Keratinocyte (primary cell): ENCODE measurements around the gene ALDH3B2. TPM values are rescaled to one million over a fixed set of nuclear protein-coding genes. Genes with fewer than 3 reads are reported as not detected.

Experiments used
- DNase-seq: peaks from one replicate; pipeline ENCODE4 v3.0.0-alpha.2; 2011; ENCODE audit warnings: low read depth, missing footprints, low spot score
- FAIRE-seq: peaks from 2 replicates; lab custom pipeline; 2011; peaks lifted over from hg19 to GRCh38; lab: Jason Lieb, UNC
- H2AFZ ChIP-seq: 2 replicates; pipeline ENCODE4 v1.6.0; 2012; ENCODE audit warnings: low read length, control low read depth, inconsistent platforms; ENCODE audit not compliant: control insufficient read depth
- H3K27ac ChIP-seq: 2 replicates; pipeline ENCODE4 v1.5.1; 2011; ENCODE audit warnings: low read length; ENCODE audit not compliant: control insufficient read depth, insufficient read depth
- H3K27me3 ChIP-seq: 3 replicates; pipeline ENCODE4 v1.6.0; 2011; ENCODE audit warnings: low read length; ENCODE audit not compliant: control insufficient read depth, insufficient read depth; ENCODE audit errors: extremely low read depth
- H3K36me3 ChIP-seq, 2 experiments: 2 replicates in 1 of 2; 3 replicates in 1 of 2; pipeline ENCODE4 v1.5.1; 2011; ENCODE audit warnings: low read length in 2 of 2, mild to moderate bottlenecking in 1 of 2; ENCODE audit not compliant: control insufficient read depth in 2 of 2, insufficient read depth in 2 of 2; ENCODE audit errors: extremely low read depth in 1 of 2
- H3K4me1 ChIP-seq: 3 replicates; pipeline ENCODE4 v1.5.1; 2011; ENCODE audit warnings: low read length; ENCODE audit not compliant: control insufficient read depth, insufficient read depth; ENCODE audit errors: extremely low read depth
- H3K4me2 ChIP-seq: 3 replicates; pipeline ENCODE4 v1.6.0; 2011; ENCODE audit warnings: low read depth, low read length; ENCODE audit not compliant: control insufficient read depth, insufficient read depth; ENCODE audit errors: extremely low read depth
- H3K4me3 ChIP-seq, 3 experiments: fragments of 200-600 bp in 1 of 3; sonication (generic) in 1 of 3; 2 replicates in 2 of 3; 3 replicates in 1 of 3; pipeline ENCODE4 v1.5.1; 2011 to 2016; ENCODE audit warnings: low read length in 3 of 3, mild to moderate bottlenecking in 3 of 3, control low read depth in 2 of 3, inconsistent platforms in 1 of 3, low read depth in 1 of 3, mixed read lengths in 1 of 3, mixed run types in 1 of 3, moderate library complexity in 1 of 3; ENCODE audit not compliant: control insufficient read depth in 2 of 3, insufficient read depth in 2 of 3; ENCODE audit errors: extremely low read depth in 1 of 3
- H3K79me2 ChIP-seq: 2 replicates; pipeline ENCODE4 v1.6.0; 2012; ENCODE audit warnings: low read length; ENCODE audit not compliant: control insufficient read depth, insufficient read depth
- H3K9ac ChIP-seq: 3 replicates; pipeline ENCODE4 v1.6.0; 2011; ENCODE audit warnings: low read length; ENCODE audit not compliant: control insufficient read depth, insufficient read depth; ENCODE audit errors: extremely low read depth
- H3K9me1 ChIP-seq: 3 replicates; pipeline ENCODE4 v1.6.0; 2011; ENCODE audit warnings: low read length; ENCODE audit not compliant: control insufficient read depth, insufficient read depth; ENCODE audit errors: extremely low read depth
- H3K9me3 ChIP-seq: 2 replicates; pipeline ENCODE4 v1.5.1; 2012; ENCODE audit warnings: low read depth, low read length; ENCODE audit not compliant: control insufficient read depth
- H4K20me1 ChIP-seq: 3 replicates; pipeline ENCODE4 v1.6.0; 2011; ENCODE audit warnings: low read length; ENCODE audit not compliant: control insufficient read depth, insufficient read depth; ENCODE audit errors: extremely low read depth
- EZH2 ChIP-seq: IDR thresholded peaks from one replicate; pipeline ENCODE4 v1.6.1; 2012; ENCODE audit warnings: inconsistent platforms, mild to moderate bottlenecking, low read length, moderate library complexity
- dilution Hi-C: fragments of 300-500 bp; cut with MboI; formaldehyde crosslinking; loops from one replicate; pipeline ENCODE4 v1.7.0; 2020; ENCODE audit warnings: low sequenced_read_pairs; ENCODE audit not compliant: extremely low pct_ligation_motif_present
- polyA plus RNA-seq, 5 experiments: library from polyadenylated mRNA; depleted of rRNA in 3 of 5; stranded (reverse) in 3 of 5; stranded (forward) in 1 of 5; unstranded in 1 of 5; fragments of >200 nt; gene quantifications; 1 replicate in 1 of 5; 2 replicates in 3 of 5; 3 replicates in 1 of 5; pipeline versions ENCODE4 v1.2.1 to v1.2.3, GENCODE V29; 2011 to 2012; ENCODE audit warnings: missing spikeins in 2 of 5, low read depth in 1 of 5, low replicate concordance in 1 of 5
- TF ChIP-seq, protein P1 (sequence below), 3 experiments: IDR thresholded peaks in 1 of 3; conservative IDR thresholded peaks in 1 of 3; optimal IDR thresholded peaks in 1 of 3; 2 replicates in 2 of 3; 3 replicates in 1 of 3; pipeline versions ENCODE3 to v1.5.1; 2011; ENCODE audit warnings: low read length in 3 of 3, mild to moderate bottlenecking in 3 of 3, moderate library complexity in 2 of 3, control low read depth in 1 of 3, inconsistent platforms in 1 of 3; ENCODE audit not compliant: insufficient read depth in 2 of 3; ENCODE audit errors: extremely low read depth in 1 of 3

The ALDH3B2 gene
- polyA plus RNA-seq, 1 donor (not counting 4 experiments of a cell fraction or from before 2014, with no cell fraction given): 0.67 TPM

DNA sequence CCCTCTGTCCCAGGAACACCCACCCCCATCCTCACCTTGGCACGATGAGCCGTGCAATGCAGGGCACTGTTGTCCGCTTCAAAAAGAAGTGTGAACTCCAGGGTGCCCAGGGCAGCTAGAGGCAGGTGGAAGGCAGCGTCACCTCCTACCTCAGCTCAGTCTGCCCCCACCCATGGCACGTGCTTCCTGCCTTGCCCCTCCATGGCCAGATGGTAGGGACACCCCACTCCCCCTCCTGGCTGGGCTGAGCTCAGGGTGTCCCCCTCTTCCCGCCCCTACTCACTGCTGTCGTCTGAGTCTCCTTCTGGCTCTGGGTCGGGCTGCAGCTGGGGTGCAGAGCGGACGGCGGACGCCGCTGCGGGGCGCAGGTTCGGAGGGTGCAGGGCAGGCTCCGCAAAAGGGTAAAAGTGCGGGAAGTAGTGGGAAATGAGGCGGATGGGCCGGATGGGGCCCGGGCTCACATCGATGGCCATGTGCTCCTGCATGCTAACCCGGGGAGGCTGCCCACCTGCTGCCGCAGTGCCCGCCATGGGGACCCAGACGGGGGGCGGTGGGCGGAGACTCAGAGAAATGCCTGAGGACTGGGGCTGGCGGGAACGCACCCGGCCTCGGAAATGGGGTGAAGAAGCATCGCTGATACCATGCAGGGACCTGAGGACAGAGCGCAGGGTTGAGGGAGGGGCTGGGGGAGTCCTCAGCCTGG lies 58.5 kb downstream of the ALDH3B2 start:
- Histone ChIP-seq H3K27ac (no peak overlapping the region), H3K9me1 (no peaks in the 10 kb centered on the region), H3K9ac (no peak overlapping the region), H4K20me1 (no peaks in the 10 kb centered on the region), H2AFZ (no peak overlapping the region), H3K4me1 (peaks cover 13% of the 10 kb centered on the region), H3K79me2 (no peaks in the 10 kb centered on the region), H3K9me3 (no peaks in the 10 kb centered on the region), H3K36me3 (peaks cover 6 to 13% of the 10 kb centered on the region in 2 experiments), H3K27me3 (peaks cover 10% of the 10 kb centered on the region), H3K4me3 (no peak overlapping the region), H3K4me2 (no peak overlapping the region)
- TF ChIP-seq, protein P1, sequence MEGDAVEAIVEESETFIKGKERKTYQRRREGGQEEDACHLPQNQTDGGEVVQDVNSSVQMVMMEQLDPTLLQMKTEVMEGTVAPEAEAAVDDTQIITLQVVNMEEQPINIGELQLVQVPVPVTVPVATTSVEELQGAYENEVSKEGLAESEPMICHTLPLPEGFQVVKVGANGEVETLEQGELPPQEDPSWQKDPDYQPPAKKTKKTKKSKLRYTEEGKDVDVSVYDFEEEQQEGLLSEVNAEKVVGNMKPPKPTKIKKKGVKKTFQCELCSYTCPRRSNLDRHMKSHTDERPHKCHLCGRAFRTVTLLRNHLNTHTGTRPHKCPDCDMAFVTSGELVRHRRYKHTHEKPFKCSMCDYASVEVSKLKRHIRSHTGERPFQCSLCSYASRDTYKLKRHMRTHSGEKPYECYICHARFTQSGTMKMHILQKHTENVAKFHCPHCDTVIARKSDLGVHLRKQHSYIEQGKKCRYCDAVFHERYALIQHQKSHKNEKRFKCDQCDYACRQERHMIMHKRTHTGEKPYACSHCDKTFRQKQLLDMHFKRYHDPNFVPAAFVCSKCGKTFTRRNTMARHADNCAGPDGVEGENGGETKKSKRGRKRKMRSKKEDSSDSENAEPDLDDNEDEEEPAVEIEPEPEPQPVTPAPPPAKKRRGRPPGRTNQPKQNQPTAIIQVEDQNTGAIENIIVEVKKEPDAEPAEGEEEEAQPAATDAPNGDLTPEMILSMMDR (optimal IDR thresholded peaks at IDR 0.05 in 1 of 3, IDR thresholded peaks at IDR 0.05 in 1 of 3, conservative IDR thresholded peaks at IDR 0.05 in 1 of 3; ENCODE audit: extremely low read depth in 1 of 3, insufficient read depth in 2 of 3, low read length in 3 of 3): no peak
- no peak for TF ChIP-seq EZH2
- dilution Hi-C loops: no loop called here
- FAIRE-seq (no peak), DNase-seq (no peak)

DNA sequence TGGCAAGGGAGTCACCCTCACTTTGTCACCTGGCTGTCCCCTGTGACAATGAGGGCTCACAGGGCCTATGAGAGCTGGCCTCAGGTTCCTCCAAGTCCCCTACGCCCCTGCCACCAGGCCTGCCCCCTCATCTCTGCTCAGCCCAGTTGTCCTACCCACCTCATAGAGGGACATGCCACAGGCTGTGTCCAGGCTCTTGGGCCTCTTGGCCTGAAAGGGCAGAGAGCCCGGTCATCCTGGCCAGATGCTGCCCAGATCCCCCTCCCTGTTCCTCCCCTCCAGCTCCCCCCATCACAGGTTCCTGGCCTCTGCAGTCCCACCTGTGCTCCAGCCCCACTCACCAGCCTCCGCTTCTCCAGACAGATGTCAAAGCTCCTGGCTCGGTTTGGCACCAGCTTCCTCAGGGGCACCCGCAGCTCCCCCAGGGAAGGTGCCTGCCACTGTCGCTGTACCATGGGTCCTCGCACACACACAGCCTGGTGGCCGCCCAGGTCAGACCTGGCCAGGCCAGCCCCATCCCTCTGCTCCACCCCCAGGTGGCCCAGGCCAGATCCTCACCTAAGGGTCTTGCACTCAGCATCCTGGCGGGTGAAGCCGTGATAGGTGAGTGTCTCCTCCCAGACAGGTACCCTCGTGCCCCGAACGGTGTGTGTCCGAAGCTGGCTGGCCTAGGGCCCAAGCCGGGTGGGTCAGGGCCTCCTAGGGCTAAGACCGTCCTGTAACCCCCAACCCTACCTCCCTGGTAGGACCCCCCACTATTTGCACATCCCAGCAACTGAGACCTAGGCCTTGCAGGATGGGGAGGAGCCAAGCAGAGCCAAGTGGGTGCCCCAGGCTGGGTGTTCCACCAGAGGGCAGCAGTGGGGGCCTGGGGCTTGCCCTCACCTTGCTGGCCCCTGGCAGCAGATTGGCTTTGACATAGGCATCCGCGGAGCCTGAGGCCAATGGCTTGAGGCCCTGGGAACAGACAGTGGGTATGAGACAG lies 59.4 kb downstream of the ALDH3B2 start:
- FAIRE-seq (no peak), DNase-seq (no peak)
- no peaks in the 10 kb centered on the region for H4K20me1 ChIP-seq
- peak overlapping the region; percentile 84 for H3K27ac ChIP-seq
- H3K79me2 ChIP-seq: no peaks in the 10 kb centered on the region
- H3K9me3 ChIP-seq: no peaks in the 10 kb centered on the region
- H3K4me2 ChIP-seq: peak overlapping the region; percentile 83
- peak overlapping the region in 1 of 3 experiments; percentile 50 for H3K4me3 ChIP-seq
- TF ChIP-seq, protein P1 (optimal IDR thresholded peaks at IDR 0.05 in 1 of 3, IDR thresholded peaks at IDR 0.05 in 1 of 3, conservative IDR thresholded peaks at IDR 0.05 in 1 of 3; ENCODE audit: extremely low read depth in 1 of 3, insufficient read depth in 2 of 3, low read length in 3 of 3): peak; percentile 59 to 83 (median 79)
- TF ChIP-seq EZH2: no peak
- peaks cover 10% of the 10 kb centered on the region for H3K27me3 ChIP-seq
- peaks cover 11 to 20% of the 10 kb centered on the region in 2 experiments for H3K36me3 ChIP-seq
- peak overlapping the region; percentile 81 for H3K9ac ChIP-seq
- peak overlapping the region; percentile 89 for H2AFZ ChIP-seq
- H3K4me1 ChIP-seq: peaks cover 13% of the 10 kb centered on the region
- dilution Hi-C loops: no loop called here
- no peaks in the 10 kb centered on the region for H3K9me1 ChIP-seq
